A549 (cell line): ENCODE results near the gene GPT2. TPM values are rescaled to one million over a fixed set of nuclear protein-coding genes. Genes with fewer than 3 reads are reported as not detected.

ENCODE experiments used
- ATAC-seq, 2 experiments: fragments of 200-7000 bp in 1 of 2; fragments of >200 bp in 1 of 2; cut with Nextera tagmentation in 1 of 2; cut with Tn5 transposase in 1 of 2; 3 replicates each; pipeline versions ENCODE4 v1.8.0 to v1.9.1; 2018 to 2020; ENCODE audit warnings: mild to moderate bottlenecking in 1 of 2, moderate library complexity in 1 of 2
- CTCF ChIA-PET: fragments of 300-600 bp; sonication (Branson Sonifier 250); formaldehyde crosslinking; extraction: SDS; loops from one replicate; lab custom pipeline; 2021; ENCODE audit warnings: antibody characterized with exemption, inconsistent platforms; lab: Yijun Ruan, JAX
- POLR2A ChIA-PET: fragments of 350-600 bp; formaldehyde crosslinking; extraction: SDS; loops from one replicate; lab custom pipeline; 2021; ENCODE audit warnings: antibody characterized with exemption, inconsistent platforms; lab: Yijun Ruan, JAX
- DNase-seq, 2 experiments: peaks; one replicate each; pipeline versions ENCODE4 v3.0.0 to v3.0.0-alpha.2; 2011 to 2016; ENCODE audit warnings: low read depth in 1 of 2, low spot score in 1 of 2
- FAIRE-seq: peaks from 2 replicates; lab custom pipeline; 2011; peaks lifted over from hg19 to GRCh38; lab: Jason Lieb, UNC
- H3K27ac ChIP-seq, 2 experiments: fragments of >200 bp; sonication (Bioruptor Twin); formaldehyde crosslinking; 3 replicates each; pipeline ENCODE4 v1.5.1; 2016 to 2017
- H3K4me1 ChIP-seq: fragments of >200 bp; sonication (Bioruptor Twin); formaldehyde crosslinking; 3 replicates; pipeline ENCODE4 v1.6.1; 2016
- H3K4me2 ChIP-seq: fragments of >200 bp; sonication (Bioruptor Twin); formaldehyde crosslinking; 3 replicates; pipeline ENCODE4 v1.6.1; 2016
- H3K4me3 ChIP-seq: fragments of >200 bp; sonication (Bioruptor Twin); formaldehyde crosslinking; 3 replicates; pipeline ENCODE4 v1.5.1; 2016
- H3K9me3 ChIP-seq: fragments of >200 bp; sonication (Bioruptor Twin); formaldehyde crosslinking; 3 replicates; pipeline ENCODE4 v1.6.1; 2016
- CEBPB ChIP-seq, 2 experiments: fragments of >200 bp in 1 of 2; sonication (Bioruptor Twin) in 1 of 2; formaldehyde crosslinking in 1 of 2; IDR thresholded peaks; 2 replicates each; pipeline ENCODE4 v1.6.1; 2012 to 2016
- CHD4 ChIP-seq: fragments of 200-600 bp; sonication (generic); IDR thresholded peaks from 2 replicates; pipeline ENCODE4 v1.6.1; 2016; ENCODE audit warnings: antibody characterized with exemption, mild to moderate bottlenecking, borderline replicate concordance
- EHF ChIP-seq: fragments of 250-450 bp; sonication (Bioruptor Pico); IDR thresholded peaks from 2 replicates; pipeline ENCODE4 v1.5.0; 2020; ENCODE audit warnings: mild to moderate bottlenecking
- FOSB ChIP-seq: fragments of 250-450 bp; sonication (Bioruptor Pico); IDR thresholded peaks from 2 replicates; pipeline ENCODE4 v1.5.0; 2020; ENCODE audit warnings: mild to moderate bottlenecking, moderate library complexity
- HOXB13 ChIP-seq: fragments of 250-450 bp; sonication (Bioruptor Pico); IDR thresholded peaks from 2 replicates; pipeline ENCODE4 v1.5.0; 2020; ENCODE audit warnings: low read depth, mild to moderate bottlenecking, moderate library complexity
- JUN ChIP-seq, 2 experiments: fragments of >200 bp; sonication (Bioruptor Twin); formaldehyde crosslinking; IDR thresholded peaks; 2 replicates in 1 of 2; 3 replicates in 1 of 2; pipeline ENCODE4 v1.6.1; 2016 to 2017
- POLR2AphosphoS2 ChIP-seq: conservative IDR thresholded peaks from 2 replicates; pipeline ENCODE4 v1.6.1; 2012; ENCODE audit warnings: low read length, improper control_type of control experiment, inconsistent platforms
- RAD21 ChIP-seq, 2 experiments: fragments of >200 bp in 1 of 2; sonication (Bioruptor Twin) in 1 of 2; formaldehyde crosslinking in 1 of 2; IDR thresholded peaks in 1 of 2; conservative IDR thresholded peaks in 1 of 2; 2 replicates in 1 of 2; 3 replicates in 1 of 2; pipeline ENCODE4 v1.6.1; 2012 to 2018; ENCODE audit warnings: inconsistent platforms in 1 of 2
- RFX5 ChIP-seq: fragments of 450-650 bp; IDR thresholded peaks from 2 replicates; pipeline ENCODE4 v1.7.1; 2014; ENCODE audit warnings: antibody characterized with exemption, mild to moderate bottlenecking, moderate library complexity
- SMC3 ChIP-seq: fragments of >200 bp; sonication (Bioruptor Twin); formaldehyde crosslinking; IDR thresholded peaks from 3 replicates; pipeline ENCODE4 v1.6.1; 2018; ENCODE audit warnings: inconsistent platforms
- TFCP2L1 ChIP-seq: fragments of 250-450 bp; sonication (Bioruptor Pico); IDR thresholded peaks from 2 replicates; pipeline ENCODE4 v1.5.0; 2021; ENCODE audit warnings: mild to moderate bottlenecking
- ZSCAN20 ChIP-seq: fragments of 250-450 bp; sonication (Bioruptor Pico); IDR thresholded peaks from 2 replicates; pipeline ENCODE4 v1.8.0; 2022; ENCODE audit warnings: mild to moderate bottlenecking, moderate library complexity
- WGBS: methylation state at CpG from one replicate; pipeline ENCODE4 v1.1.6; 2017; ENCODE audit errors: missing lambda C conversion rate; 5-methylcytosine and 5-hydroxymethylcytosine counted together
- polyA plus RNA-seq, 4 experiments: library from polyadenylated mRNA; depleted of rRNA in 3 of 4; stranded (reverse); fragments of >200 nt; fragmentation: RNase III in 1 of 4; extraction: RNeasy Plus Mini Kit Qiagen cat#74134 plus additional on column Dnase treatment in 1 of 4; gene quantifications; 2 replicates in 3 of 4; 3 replicates in 1 of 4; pipeline ENCODE4 v1.2.3, GENCODE V29; 2011 to 2017
- TF ChIP-seq, protein P1 (sequence below): fragments of >200 bp; sonication (Bioruptor Twin); formaldehyde crosslinking; IDR thresholded peaks from 3 replicates; pipeline ENCODE4 v1.5.1; 2016
- TF ChIP-seq, protein P2 (sequence below): IDR thresholded peaks from 2 replicates; pipeline ENCODE4 v1.6.1; 2012
- TF ChIP-seq, protein P3 (sequence below): IDR thresholded peaks from 2 replicates; pipeline ENCODE4 v1.6.1; 2012
- TF ChIP-seq, protein P4 (sequence below): fragments of 200-600 bp; sonication (generic); IDR thresholded peaks from 2 replicates; pipeline ENCODE4 v1.6.1; 2016; ENCODE audit warnings: antibody characterized with exemption, mild to moderate bottlenecking, moderate library complexity

Gene GPT2
- polyA plus RNA-seq, 2 of the 4 experiments (the other 2 are of a cell fraction), result 8.9 to 15.3 TPM

DNA sequence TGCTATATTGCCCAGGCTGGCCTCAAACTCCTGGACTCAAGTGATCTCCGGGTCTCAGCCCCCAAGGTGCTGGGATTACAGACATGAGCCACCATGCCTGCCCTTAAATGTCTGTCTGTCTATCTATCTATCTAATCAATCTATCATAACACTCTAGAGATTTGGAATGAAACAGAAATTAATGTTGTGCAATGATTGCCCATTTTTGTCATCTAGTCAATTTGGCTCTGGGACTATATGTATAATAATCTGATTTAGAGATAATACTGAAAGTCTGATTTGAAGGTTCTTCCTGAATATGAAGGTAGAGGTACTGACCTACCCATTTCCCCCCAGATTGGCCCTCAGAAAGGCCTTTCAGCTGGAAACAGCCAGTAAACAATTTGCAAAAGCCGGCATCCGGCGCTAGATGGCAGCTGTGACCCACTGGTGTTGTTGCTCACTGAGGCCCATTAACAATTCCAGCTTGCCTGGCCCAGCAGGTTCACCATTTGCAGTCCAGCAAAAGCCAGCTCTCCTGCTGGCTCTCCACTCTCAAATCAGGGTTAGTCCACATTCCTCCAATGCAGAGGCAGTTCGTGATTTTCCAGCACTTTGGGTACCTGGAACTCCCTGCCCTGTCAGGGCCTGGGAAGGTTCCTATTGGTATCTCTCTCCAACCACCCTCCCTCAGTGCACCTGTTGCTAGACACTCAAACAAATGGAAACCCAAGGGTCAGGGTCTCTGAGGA is 30.3 kb upstream of the GPT2 start:
- ChIA-PET POLR2A (interaction anchor here (0.6 kb wide), 1 partner anchor 30 kb away, joined by 3 read pairs; the partner anchor contains the start of gene GPT2), CTCF (interaction anchor here (0.6 to 5.4 kb wide), 38 partner anchors 9 to 1770 kb away, joined by 3 to 202 read pairs (median 5); partner anchors contain the start of gene GPT2)
- no peaks in the 10 kb centered on the region for H3K9me3 ChIP-seq
- TF ChIP-seq RAD21 (conservative IDR thresholded peaks at IDR 0.05 in 1 of 2, IDR thresholded peaks at IDR 0.05 in 1 of 2), result peak; percentile 94 to 96
- TF ChIP-seq FOSB, result no peak
- TF ChIP-seq, protein P1, sequence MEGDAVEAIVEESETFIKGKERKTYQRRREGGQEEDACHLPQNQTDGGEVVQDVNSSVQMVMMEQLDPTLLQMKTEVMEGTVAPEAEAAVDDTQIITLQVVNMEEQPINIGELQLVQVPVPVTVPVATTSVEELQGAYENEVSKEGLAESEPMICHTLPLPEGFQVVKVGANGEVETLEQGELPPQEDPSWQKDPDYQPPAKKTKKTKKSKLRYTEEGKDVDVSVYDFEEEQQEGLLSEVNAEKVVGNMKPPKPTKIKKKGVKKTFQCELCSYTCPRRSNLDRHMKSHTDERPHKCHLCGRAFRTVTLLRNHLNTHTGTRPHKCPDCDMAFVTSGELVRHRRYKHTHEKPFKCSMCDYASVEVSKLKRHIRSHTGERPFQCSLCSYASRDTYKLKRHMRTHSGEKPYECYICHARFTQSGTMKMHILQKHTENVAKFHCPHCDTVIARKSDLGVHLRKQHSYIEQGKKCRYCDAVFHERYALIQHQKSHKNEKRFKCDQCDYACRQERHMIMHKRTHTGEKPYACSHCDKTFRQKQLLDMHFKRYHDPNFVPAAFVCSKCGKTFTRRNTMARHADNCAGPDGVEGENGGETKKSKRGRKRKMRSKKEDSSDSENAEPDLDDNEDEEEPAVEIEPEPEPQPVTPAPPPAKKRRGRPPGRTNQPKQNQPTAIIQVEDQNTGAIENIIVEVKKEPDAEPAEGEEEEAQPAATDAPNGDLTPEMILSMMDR, result peak; percentile 93
- peak; percentile 84 for TF ChIP-seq SMC3
- no peak for TF ChIP-seq RFX5
- ATAC-seq (peak; percentile 91), DNase-seq (peak; percentile 74 to 75), FAIRE-seq (no peak)
- no peak overlapping the region for H3K4me3 ChIP-seq
- H3K27ac ChIP-seq, result no peak overlapping the region
- H3K4me1 ChIP-seq, result no peaks in the 10 kb centered on the region
- no peak overlapping the region for H3K4me2 ChIP-seq
- 0% methylated on average over 5 of the region's 5 CpGs for WGBS

DNA sequence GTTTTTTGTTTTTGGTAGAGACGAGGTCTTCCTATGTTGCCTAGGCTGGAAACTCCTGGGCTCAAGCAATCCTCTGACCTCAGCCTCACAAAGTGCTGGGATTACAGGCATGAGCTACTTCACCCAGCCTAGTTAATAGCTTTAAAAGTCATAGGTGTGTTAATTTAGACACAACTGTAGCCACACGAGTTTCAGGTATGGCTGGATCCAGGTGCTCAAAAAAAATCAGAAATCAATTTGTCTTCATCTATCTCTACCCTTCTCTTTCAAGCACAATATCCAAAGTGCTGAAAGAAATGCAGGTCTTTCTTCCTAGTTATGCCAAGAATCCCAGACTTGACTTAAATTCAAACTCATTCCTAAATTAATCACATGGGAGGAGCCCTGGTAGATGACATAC is 29.3 kb upstream of the GPT2 start:
- TF ChIP-seq, protein P2, sequence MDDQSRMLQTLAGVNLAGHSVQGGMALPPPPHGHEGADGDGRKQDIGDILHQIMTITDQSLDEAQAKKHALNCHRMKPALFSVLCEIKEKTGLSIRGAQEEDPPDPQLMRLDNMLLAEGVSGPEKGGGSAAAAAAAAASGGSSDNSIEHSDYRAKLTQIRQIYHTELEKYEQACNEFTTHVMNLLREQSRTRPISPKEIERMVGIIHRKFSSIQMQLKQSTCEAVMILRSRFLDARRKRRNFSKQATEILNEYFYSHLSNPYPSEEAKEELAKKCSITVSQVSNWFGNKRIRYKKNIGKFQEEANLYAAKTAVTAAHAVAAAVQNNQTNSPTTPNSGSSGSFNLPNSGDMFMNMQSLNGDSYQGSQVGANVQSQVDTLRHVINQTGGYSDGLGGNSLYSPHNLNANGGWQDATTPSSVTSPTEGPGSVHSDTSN, result no peak
- TF ChIP-seq POLR2AphosphoS2 (no peak), RAD21 (conservative IDR thresholded peaks at IDR 0.05 in 1 of 2, IDR thresholded peaks at IDR 0.05 in 1 of 2) (no peak), CEBPB (IDR thresholded peaks at IDR 0.05) (no peak)
- TF ChIP-seq, protein P3, sequence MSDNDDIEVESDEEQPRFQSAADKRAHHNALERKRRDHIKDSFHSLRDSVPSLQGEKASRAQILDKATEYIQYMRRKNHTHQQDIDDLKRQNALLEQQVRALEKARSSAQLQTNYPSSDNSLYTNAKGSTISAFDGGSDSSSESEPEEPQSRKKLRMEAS, result no peak
- no peak overlapping the region for H3K27ac ChIP-seq
- no peak overlapping the region for H3K4me2 ChIP-seq
- DNase-seq (no peak), ATAC-seq (no peak), FAIRE-seq (no peak)
- CTCF ChIA-PET, result interaction anchor here (0.9 to 5.4 kb wide), 25 partner anchors 9 to 1769 kb away, joined by 3 to 202 read pairs (median 7); partner anchors contain the start of gene GPT2
- peaks cover 7% of the 10 kb centered on the region for H3K4me1 ChIP-seq
- H3K4me3 ChIP-seq, result no peak overlapping the region
- POLR2A ChIA-PET, result no interaction called here
- WGBS, result 30% methylated on average over 2 of the region's 2 CpGs
- no peaks in the 10 kb centered on the region for H3K9me3 ChIP-seq

DNA sequence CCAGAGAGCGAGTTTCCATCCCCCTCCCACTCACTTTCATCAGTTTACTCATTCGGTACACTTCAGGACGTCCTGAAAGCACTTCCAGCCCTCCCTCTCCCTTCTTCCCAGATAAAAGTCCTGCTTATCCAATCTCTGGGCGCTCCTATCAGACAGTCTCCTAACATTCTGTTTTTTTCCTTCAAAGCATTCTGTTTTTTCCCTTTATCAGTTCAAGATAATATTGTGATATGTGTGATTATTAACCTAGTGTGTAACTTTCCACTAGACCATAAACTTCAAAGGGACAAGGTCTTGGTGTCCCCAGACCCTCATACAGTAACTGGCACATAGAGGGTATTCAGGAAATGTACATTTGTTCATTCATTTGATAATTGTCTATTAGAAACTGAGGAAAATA is 28.8 kb upstream of the GPT2 start:
- DNase-seq, result no peak
- H3K4me1 ChIP-seq, result peaks cover 12% of the 10 kb centered on the region
- H3K4me2 ChIP-seq, result no peak overlapping the region
- TF ChIP-seq, protein P4, sequence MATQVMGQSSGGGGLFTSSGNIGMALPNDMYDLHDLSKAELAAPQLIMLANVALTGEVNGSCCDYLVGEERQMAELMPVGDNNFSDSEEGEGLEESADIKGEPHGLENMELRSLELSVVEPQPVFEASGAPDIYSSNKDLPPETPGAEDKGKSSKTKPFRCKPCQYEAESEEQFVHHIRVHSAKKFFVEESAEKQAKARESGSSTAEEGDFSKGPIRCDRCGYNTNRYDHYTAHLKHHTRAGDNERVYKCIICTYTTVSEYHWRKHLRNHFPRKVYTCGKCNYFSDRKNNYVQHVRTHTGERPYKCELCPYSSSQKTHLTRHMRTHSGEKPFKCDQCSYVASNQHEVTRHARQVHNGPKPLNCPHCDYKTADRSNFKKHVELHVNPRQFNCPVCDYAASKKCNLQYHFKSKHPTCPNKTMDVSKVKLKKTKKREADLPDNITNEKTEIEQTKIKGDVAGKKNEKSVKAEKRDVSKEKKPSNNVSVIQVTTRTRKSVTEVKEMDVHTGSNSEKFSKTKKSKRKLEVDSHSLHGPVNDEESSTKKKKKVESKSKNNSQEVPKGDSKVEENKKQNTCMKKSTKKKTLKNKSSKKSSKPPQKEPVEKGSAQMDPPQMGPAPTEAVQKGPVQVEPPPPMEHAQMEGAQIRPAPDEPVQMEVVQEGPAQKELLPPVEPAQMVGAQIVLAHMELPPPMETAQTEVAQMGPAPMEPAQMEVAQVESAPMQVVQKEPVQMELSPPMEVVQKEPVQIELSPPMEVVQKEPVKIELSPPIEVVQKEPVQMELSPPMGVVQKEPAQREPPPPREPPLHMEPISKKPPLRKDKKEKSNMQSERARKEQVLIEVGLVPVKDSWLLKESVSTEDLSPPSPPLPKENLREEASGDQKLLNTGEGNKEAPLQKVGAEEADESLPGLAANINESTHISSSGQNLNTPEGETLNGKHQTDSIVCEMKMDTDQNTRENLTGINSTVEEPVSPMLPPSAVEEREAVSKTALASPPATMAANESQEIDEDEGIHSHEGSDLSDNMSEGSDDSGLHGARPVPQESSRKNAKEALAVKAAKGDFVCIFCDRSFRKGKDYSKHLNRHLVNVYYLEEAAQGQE, result no peak
- TF ChIP-seq ZSCAN20 (CRISPR knock-in tag), result no peak
- no peak for TF ChIP-seq RAD21 (conservative IDR thresholded peaks at IDR 0.05 in 1 of 2, IDR thresholded peaks at IDR 0.05 in 1 of 2)
- TF ChIP-seq CHD4, result no peak
- no peak for TF ChIP-seq HOXB13
- TF ChIP-seq EHF, result no peak
- no peak for TF ChIP-seq JUN (IDR thresholded peaks at IDR 0.05)
- no peak for TF ChIP-seq TFCP2L1 (CRISPR knock-in tag)
- TF ChIP-seq, all 56 proteins: peak for 0
- no peak overlapping the region for H3K4me3 ChIP-seq
- FAIRE-seq (no peak), ATAC-seq (no peak)
- WGBS, result 67% methylated on average over 4 of the region's 4 CpGs
- ChIA-PET POLR2A (no interaction called here), CTCF (interaction anchor here (1.4 to 5.4 kb wide), 7 partner anchors 11 to 87 kb away, joined by 6 to 202 read pairs (median 37); partner anchors contain the start of gene GPT2)
- H3K9me3 ChIP-seq, result no peaks in the 10 kb centered on the region
- H3K27ac ChIP-seq, result no peak overlapping the region
